Activated naive CD4-positive, alpha-beta T cell (primary cell): Measurements from ENCODE around the gene POM121C.
"Not testable (repeated sequence)": the region's sequence is repeated elsewhere in the genome, so short reads cannot be mapped to it uniquely, and the experiment has no call there.

Experiments
- DNase-seq, 4 experiments: peaks; one replicate each; lab custom pipeline; 2025; lab: John Stamatoyannopoulos, UW

POM121C gene

DNA sequence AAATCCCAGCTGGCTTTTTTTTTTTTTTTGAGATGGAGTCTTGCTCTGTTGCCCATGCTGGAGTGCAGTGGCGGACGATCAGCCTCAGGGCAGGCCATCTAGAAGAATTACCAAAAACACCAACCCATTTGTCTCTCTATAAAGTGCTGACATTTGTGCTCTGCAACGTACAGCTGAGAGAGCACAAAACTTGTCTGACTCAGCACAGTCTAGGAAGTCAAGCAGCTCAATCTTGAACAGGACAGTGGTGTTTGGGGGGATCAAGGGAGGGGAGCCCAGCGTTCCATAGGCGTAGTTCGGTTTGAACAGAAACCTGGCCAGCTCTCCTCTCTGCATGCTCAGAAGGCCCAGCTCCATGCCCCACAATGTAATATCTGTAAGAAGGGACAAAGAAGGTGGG, 92.9 kb downstream of the POM121C start:
- not testable (repeated sequence) for DNase-seq

DNA sequence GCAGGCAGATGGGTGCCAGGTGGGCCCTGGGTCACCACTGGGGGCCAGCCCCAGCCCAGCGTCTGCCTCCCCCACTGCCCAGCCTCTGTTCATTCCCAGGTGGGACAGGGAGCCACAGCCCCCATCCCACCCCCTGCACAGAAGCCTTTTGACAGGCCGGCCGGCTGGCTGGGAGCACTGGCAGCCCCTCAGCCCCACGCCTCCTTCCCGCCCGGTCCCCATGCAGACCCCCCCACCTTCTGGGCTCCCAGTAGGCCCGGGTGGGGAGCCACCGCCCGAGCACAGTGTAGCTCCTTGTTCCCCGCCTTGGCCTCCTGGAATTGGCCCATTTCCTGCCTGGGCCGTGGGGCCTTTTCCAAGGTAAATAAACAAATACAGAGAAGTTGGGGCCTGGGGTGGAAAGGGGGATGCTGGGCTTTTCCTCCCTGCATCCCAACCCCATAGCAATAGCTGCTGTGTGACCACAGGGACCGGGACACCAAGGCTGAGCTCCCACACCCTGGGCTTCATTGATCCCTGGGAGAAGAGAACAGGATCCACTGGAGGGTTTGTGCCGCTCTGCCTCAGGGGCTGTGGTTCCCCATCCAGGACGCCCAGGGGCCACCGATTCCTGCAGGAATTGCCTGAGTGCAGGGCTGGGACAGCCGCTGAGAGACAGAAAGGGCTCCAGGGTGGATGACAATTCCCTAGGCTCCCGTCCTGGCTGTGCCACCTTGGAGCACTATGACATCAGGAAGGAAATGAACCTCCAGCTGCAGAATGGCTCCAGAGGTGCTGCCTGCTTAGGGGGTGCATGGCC, 111.4 kb downstream of the POM121C start:
- not testable (repeated sequence) for DNase-seq

GRCh38 chr7:75374144-75374518, 112.0 kb downstream of the POM121C start:
- not testable (repeated sequence) for DNase-seq

GRCh38 chr7:75367313-75367712, 118.8 kb downstream of the POM121C start:
- DNase-seq = not testable (repeated sequence)
